SK-N-SH (cell line): ENCODE measurements around the gene INTS1.

Source experiments
- CHD2 ChIP-seq: fragments of 150-350 bp; IDR thresholded peaks from 2 replicates; pipeline ENCODE4 v1.6.1; 2018; ENCODE audit warnings: low read length; ENCODE audit not compliant: partially characterized antibody
- FOXM1 ChIP-seq: IDR thresholded peaks from 2 replicates; pipeline ENCODE4 v1.4.0; 2012; ENCODE audit warnings: low read depth, mild to moderate bottlenecking
- TF ChIP-seq, protein P1 (sequence below): fragments of 200-600 bp; sonication (generic); IDR thresholded peaks from 2 replicates; pipeline ENCODE4 v1.6.1; 2017; ENCODE audit warnings: antibody characterized with exemption, mild to moderate bottlenecking, moderate library complexity

GRCh38 chr7:1525409-1525808 is 21.2 kb upstream of the INTS1 start:
- TF ChIP-seq, protein P1, sequence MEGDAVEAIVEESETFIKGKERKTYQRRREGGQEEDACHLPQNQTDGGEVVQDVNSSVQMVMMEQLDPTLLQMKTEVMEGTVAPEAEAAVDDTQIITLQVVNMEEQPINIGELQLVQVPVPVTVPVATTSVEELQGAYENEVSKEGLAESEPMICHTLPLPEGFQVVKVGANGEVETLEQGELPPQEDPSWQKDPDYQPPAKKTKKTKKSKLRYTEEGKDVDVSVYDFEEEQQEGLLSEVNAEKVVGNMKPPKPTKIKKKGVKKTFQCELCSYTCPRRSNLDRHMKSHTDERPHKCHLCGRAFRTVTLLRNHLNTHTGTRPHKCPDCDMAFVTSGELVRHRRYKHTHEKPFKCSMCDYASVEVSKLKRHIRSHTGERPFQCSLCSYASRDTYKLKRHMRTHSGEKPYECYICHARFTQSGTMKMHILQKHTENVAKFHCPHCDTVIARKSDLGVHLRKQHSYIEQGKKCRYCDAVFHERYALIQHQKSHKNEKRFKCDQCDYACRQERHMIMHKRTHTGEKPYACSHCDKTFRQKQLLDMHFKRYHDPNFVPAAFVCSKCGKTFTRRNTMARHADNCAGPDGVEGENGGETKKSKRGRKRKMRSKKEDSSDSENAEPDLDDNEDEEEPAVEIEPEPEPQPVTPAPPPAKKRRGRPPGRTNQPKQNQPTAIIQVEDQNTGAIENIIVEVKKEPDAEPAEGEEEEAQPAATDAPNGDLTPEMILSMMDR = no peak
- TF ChIP-seq CHD2 (no peak), FOXM1 (no peak)
